PC-9 (cell line): ENCODE results near the gene PRSS56. TPM values are rescaled to one million over a fixed set of nuclear protein-coding genes. Genes with fewer than 3 reads are reported as not detected.

ENCODE experiments used
- BruUV-seq: library from RNA; stranded (reverse); fragments of 400-500 nt; replicated peaks from 2 replicates; lab custom pipeline; 2021; lab: Mats Ljungman, UMichigan
- CTCF ChIA-PET: fragments of 300-600 bp; sonication (Branson Sonifier 250); formaldehyde crosslinking; loops from one replicate; lab custom pipeline; 2022; ENCODE audit warnings: antibody characterized with exemption; lab: Charles Lee
- POLR2A ChIA-PET: fragments of 300-600 bp; sonication (Branson Sonifier 250); formaldehyde crosslinking; loops from one replicate; lab custom pipeline; 2022; ENCODE audit warnings: antibody characterized with exemption; ENCODE audit not compliant: unreplicated experiment; lab: Charles Lee
- DNase-seq, 2 experiments: peaks; one replicate each; pipeline versions ENCODE4 v3.0.0 to v3.0.0-alpha.2; 2015 to 2022; ENCODE audit warnings: mixed read lengths in 1 of 2
- H2AFZ ChIP-seq: fragments of 200-600 bp; sonication (generic); 2 replicates; pipeline ENCODE4 v1.8.1; 2017; ENCODE audit warnings: antibody characterized with exemption
- H3F3A ChIP-seq: fragments of 200-600 bp; sonication (generic); 2 replicates; pipeline ENCODE4 v1.8.1; 2017; ENCODE audit warnings: antibody characterized with exemption, mild to moderate bottlenecking, low read depth; ENCODE audit not compliant: insufficient read depth
- H3K27ac ChIP-seq: fragments of 200-600 bp; sonication (generic); 2 replicates; pipeline ENCODE4 v1.6.1; 2016; ENCODE audit warnings: mixed run types
- H3K27me3 ChIP-seq: fragments of 200-600 bp; sonication (generic); 2 replicates; pipeline ENCODE4 v1.6.1; 2016; ENCODE audit warnings: low read depth, mixed run types; ENCODE audit not compliant: insufficient read depth
- H3K36me3 ChIP-seq: fragments of 200-600 bp; sonication (generic); 2 replicates; pipeline ENCODE4 v1.6.1; 2016; ENCODE audit warnings: low read depth, mixed run types
- H3K4me1 ChIP-seq: fragments of 200-600 bp; sonication (generic); replicated peaks from 2 replicates; pipeline ENCODE4 v1.6.1; 2016; ENCODE audit warnings: mixed run types; ENCODE audit not compliant: insufficient read depth
- H3K4me2 ChIP-seq: fragments of 200-600 bp; sonication (generic); 2 replicates; pipeline ENCODE4 v1.6.1; 2017; ENCODE audit warnings: mixed run types
- H3K4me3 ChIP-seq: fragments of 200-600 bp; sonication (generic); 2 replicates; pipeline ENCODE4 v1.6.1; 2016; ENCODE audit warnings: mixed run types
- H3K79me2 ChIP-seq: fragments of 200-600 bp; sonication (generic); 2 replicates; pipeline ENCODE4 v1.6.1; 2017; ENCODE audit warnings: low read depth, mixed run types
- H3K9me2 ChIP-seq: fragments of 200-600 bp; sonication (generic); 2 replicates; pipeline ENCODE4 v1.8.1; 2017; ENCODE audit warnings: mild to moderate bottlenecking; ENCODE audit not compliant: insufficient read depth
- H3K9me3 ChIP-seq: fragments of 200-600 bp; sonication (generic); 2 replicates; pipeline ENCODE4 v1.8.1; 2016; ENCODE audit warnings: low read depth; ENCODE audit not compliant: insufficient read depth
- H4K20me1 ChIP-seq: fragments of 200-600 bp; sonication (generic); 2 replicates; pipeline ENCODE4 v1.8.1; 2017; ENCODE audit not compliant: insufficient read depth
- CTCF ChIP-seq: fragments of 200-600 bp; sonication (generic); conservative IDR thresholded peaks from 2 replicates; pipeline ENCODE4 v1.6.1; 2017; ENCODE audit warnings: mixed run types, antibody characterized with exemption, mild to moderate bottlenecking, moderate library complexity
- EZH2 ChIP-seq: fragments of 200-600 bp; sonication (generic); IDR thresholded peaks from 2 replicates; pipeline ENCODE4 v1.8.0; 2017; ENCODE audit warnings: antibody characterized with exemption, low read depth
- intact Hi-C: fragments of 100-400 bp; cut with micrococcal nuclease; formaldehyde crosslinking; loops from one replicate; pipeline ENCODE4 v1.10.0; 2022; ENCODE audit not compliant: unreplicated experiment
- total RNA-seq: library from RNA; stranded (reverse); gene quantifications from 2 replicates; pipeline ENCODE4 v1.2.3, GENCODE V29; 2021

PRSS56 gene
- total RNA-seq, 1 experiment from 2014 or later = not detected

- Histone ChIP-seq H4K20me1 (no peaks in the 10 kb centered on the region), H3K9me3 (no peaks in the 10 kb centered on the region), H3K9me2 (no peaks in the 10 kb centered on the region), H3K4me2 (no peak overlapping the region), H2AFZ (no peak overlapping the region), H3K27me3 (peaks cover 29% of the 10 kb centered on the region), H3K4me1 (no peaks in the 10 kb centered on the region), H3K27ac (no peak overlapping the region), H3K79me2 (no peaks in the 10 kb centered on the region), H3F3A (no peaks in the 10 kb centered on the region), H3K4me3 (no peak overlapping the region), H3K36me3 (no peaks in the 10 kb centered on the region)
- no TSS peak for BruUV-seq
- intact Hi-C loops = loop anchor here (10.0 kb wide), 2 partner anchors 202 to 622 kb away; no protein-coding TSS in a partner anchor
- ChIA-PET CTCF (interaction anchor here (0.5 kb wide), 1 partner anchor 74 kb away, joined by 3 read pairs; no protein-coding TSS in a partner anchor), POLR2A (no interaction called here)
- no peak for DNase-seq
- TF ChIP-seq CTCF (no peak), EZH2 (no peak)
Observed at GRCh38 chr2:232526372-232526941, 6.3 kb downstream of the PRSS56 start.

GRCh38 chr2:232527905-232528470, 7.8 kb downstream of the PRSS56 start:
- Histone ChIP-seq H3F3A (no peaks in the 10 kb centered on the region), H3K27me3 (peaks cover 17% of the 10 kb centered on the region), H3K4me3 (no peak overlapping the region), H3K9me2 (no peaks in the 10 kb centered on the region), H3K36me3 (no peaks in the 10 kb centered on the region), H4K20me1 (no peaks in the 10 kb centered on the region), H3K4me2 (no peak overlapping the region), H3K27ac (no peak overlapping the region), H3K4me1 (no peaks in the 10 kb centered on the region), H3K79me2 (no peaks in the 10 kb centered on the region), H2AFZ (no peak overlapping the region), H3K9me3 (no peaks in the 10 kb centered on the region)
- DNase-seq = no peak
- no TSS peak for BruUV-seq
- TF ChIP-seq EZH2 (no peak), CTCF (no peak)
- CTCF ChIA-PET = no interaction called here
- POLR2A ChIA-PET = no interaction called here
- intact Hi-C loops = loop anchor here (10.0 kb wide), 2 partner anchors 203 to 623 kb away; no protein-coding TSS in a partner anchor

- H3K79me2 ChIP-seq = no peaks in the 10 kb centered on the region
- intact Hi-C loops = loop anchor here (10.0 kb wide), 2 partner anchors 204 to 624 kb away; no protein-coding TSS in a partner anchor
- no peaks in the 10 kb centered on the region for H3K9me3 ChIP-seq
- peaks cover 9% of the 10 kb centered on the region for H3K27me3 ChIP-seq
- CTCF ChIA-PET = no interaction called here
- no peaks in the 10 kb centered on the region for H3F3A ChIP-seq
- no TSS peak for BruUV-seq
- no peaks in the 10 kb centered on the region for H4K20me1 ChIP-seq
- no peak overlapping the region for H3K4me3 ChIP-seq
- no peak overlapping the region for H3K4me2 ChIP-seq
- no peaks in the 10 kb centered on the region for H3K9me2 ChIP-seq
- no peak overlapping the region for H2AFZ ChIP-seq
- no peaks in the 10 kb centered on the region for H3K36me3 ChIP-seq
- POLR2A ChIA-PET = no interaction called here
- no peak for TF ChIP-seq CTCF
- no peak for TF ChIP-seq EZH2
- H3K27ac ChIP-seq = no peak overlapping the region
- DNase-seq = no peak
- no peaks in the 10 kb centered on the region for H3K4me1 ChIP-seq
Observed at GRCh38 chr2:232528746-232529460, 8.7 kb downstream of the PRSS56 start.
